Measurements from ENCODE around the gene FAM163A. TPM values are rescaled to one million over a fixed set of nuclear protein-coding genes. Genes with fewer than 3 reads are reported as not detected.

The FAM163A gene
- total and polyA plus RNA-seq, 9 donors: 0.10 to 1.7 (median 0.47) TPM; not detected in 3

DNA sequence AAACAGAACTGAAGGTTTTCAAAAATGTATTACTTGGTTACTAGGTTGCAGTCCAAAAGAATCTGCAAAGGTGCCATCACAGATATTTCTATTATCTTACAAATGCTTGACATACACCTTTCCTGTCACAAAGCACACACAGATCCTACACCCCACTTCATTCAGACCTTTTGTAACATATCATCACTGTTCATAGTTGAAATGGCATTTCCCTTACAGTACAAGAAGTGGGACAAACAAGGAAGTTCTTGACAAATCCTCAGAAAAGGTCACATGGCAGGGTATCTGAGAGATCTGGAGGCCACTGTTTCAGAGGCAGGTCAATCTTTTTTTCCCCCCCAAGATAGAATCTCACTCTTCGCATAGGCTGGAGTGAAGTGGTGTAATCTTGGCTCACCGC lies 113.2 kb downstream of the FAM163A start:
- Histone ChIP-seq H3K9me3 (no peaks in the 10 kb centered on the region), H3K36me3 (no peaks in the 10 kb centered on the region), H3K27me3 (no peaks in the 10 kb centered on the region), H3K4me3 (no peak overlapping the region), H3K4me1 (ENCODE audit: insufficient read depth) (no peaks in the 10 kb centered on the region), H3K27ac (no peak overlapping the region)
- TF ChIP-seq POLR2A (IDR thresholded peaks at IDR 0.05) (no peak), EP300 (IDR thresholded peaks at IDR 0.05) (no peak)
- TF ChIP-seq, protein P1, sequence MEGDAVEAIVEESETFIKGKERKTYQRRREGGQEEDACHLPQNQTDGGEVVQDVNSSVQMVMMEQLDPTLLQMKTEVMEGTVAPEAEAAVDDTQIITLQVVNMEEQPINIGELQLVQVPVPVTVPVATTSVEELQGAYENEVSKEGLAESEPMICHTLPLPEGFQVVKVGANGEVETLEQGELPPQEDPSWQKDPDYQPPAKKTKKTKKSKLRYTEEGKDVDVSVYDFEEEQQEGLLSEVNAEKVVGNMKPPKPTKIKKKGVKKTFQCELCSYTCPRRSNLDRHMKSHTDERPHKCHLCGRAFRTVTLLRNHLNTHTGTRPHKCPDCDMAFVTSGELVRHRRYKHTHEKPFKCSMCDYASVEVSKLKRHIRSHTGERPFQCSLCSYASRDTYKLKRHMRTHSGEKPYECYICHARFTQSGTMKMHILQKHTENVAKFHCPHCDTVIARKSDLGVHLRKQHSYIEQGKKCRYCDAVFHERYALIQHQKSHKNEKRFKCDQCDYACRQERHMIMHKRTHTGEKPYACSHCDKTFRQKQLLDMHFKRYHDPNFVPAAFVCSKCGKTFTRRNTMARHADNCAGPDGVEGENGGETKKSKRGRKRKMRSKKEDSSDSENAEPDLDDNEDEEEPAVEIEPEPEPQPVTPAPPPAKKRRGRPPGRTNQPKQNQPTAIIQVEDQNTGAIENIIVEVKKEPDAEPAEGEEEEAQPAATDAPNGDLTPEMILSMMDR (IDR thresholded peaks at IDR 0.05): no peak
- WGBS, 3 donors: 97 to 100% (median 98%) methylated on average over 2 of the region's 2 CpGs
- intact Hi-C loops (cut with DNase I): no loop called here
- no peak for DNase-seq

GRCh38 chr1:179857009-179857408 lies 113.9 kb downstream of the FAM163A start:
- WGBS, 3 donors: 93 to 97% (median 94%) methylated on average over 4 of the region's 4 CpGs
- Histone ChIP-seq H3K27ac (no peak overlapping the region), H3K27me3 (no peaks in the 10 kb centered on the region), H3K4me1 (ENCODE audit: insufficient read depth) (no peaks in the 10 kb centered on the region), H3K9me3 (no peaks in the 10 kb centered on the region), H3K36me3 (no peaks in the 10 kb centered on the region), H3K4me3 (no peak overlapping the region)
- TF ChIP-seq EP300 (IDR thresholded peaks at IDR 0.05) (no peak), POLR2A (IDR thresholded peaks at IDR 0.05) (no peak)
- DNase-seq: no peak
- intact Hi-C loops (cut with DNase I): no loop called here

GRCh38 chr1:179860652-179861051 lies 117.6 kb downstream of the FAM163A start:
- Histone ChIP-seq H3K4me1 (ENCODE audit: insufficient read depth) (no peaks in the 10 kb centered on the region), H3K9me3 (no peaks in the 10 kb centered on the region), H3K27me3 (no peaks in the 10 kb centered on the region), H3K36me3 (no peaks in the 10 kb centered on the region), H3K4me3 (no peak overlapping the region), H3K27ac (no peak overlapping the region)
- intact Hi-C loops (cut with DNase I): loop anchor here in 2 of 4 donors (10.0 kb wide), 1 partner anchor 314 kb away; no protein-coding TSS in a partner anchor
- no peak for TF ChIP-seq EP300 (IDR thresholded peaks at IDR 0.05)
- no peak for TF ChIP-seq POLR2A (IDR thresholded peaks at IDR 0.05)
- TF ChIP-seq, protein P1 (IDR thresholded peaks at IDR 0.05): no peak
- no peak for DNase-seq
- WGBS, 3 donors: 77 to 83% (median 82%) methylated on average over 3 of the region's 3 CpGs

DNA sequence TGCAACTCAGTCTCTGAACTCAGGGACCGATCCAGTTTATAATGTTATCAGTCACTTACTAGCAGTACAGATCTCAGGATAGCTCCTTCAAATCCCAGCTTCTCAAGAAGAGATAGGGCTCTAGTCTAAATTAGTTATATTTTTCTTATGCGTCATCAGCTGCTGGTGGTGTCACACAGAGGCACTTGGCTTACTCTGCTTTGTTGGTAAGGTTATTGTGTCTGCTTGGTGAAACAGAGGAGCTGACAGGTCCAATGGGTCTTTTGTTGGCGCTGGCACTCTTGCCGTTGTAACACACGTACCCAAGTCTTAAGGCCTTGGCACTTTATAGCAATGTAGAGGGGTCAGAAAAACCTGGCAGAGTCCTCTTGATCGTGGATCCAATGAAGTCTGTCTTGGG lies 122.3 kb downstream of the FAM163A start:
- Histone ChIP-seq H3K36me3 (no peaks in the 10 kb centered on the region), H3K4me3 (no peak overlapping the region), H3K27ac (no peak overlapping the region), H3K4me1 (ENCODE audit: insufficient read depth) (no peaks in the 10 kb centered on the region), H3K9me3 (no peaks in the 10 kb centered on the region), H3K27me3 (no peaks in the 10 kb centered on the region)
- no peak for DNase-seq
- WGBS, 3 donors: 92 to 95% (median 93%) methylated on average over 6 of the region's 6 CpGs
- TF ChIP-seq POLR2A (IDR thresholded peaks at IDR 0.05): no peak
- TF ChIP-seq EP300 (IDR thresholded peaks at IDR 0.05): no peak
- TF ChIP-seq, protein P1 (IDR thresholded peaks at IDR 0.05): no peak
- intact Hi-C loops (cut with DNase I): loop anchor here in 3 of 4 donors (5.0 to 10.0 kb wide), 2 partner anchors 309 to 312 kb away; no protein-coding TSS in a partner anchor

Other genes with a start within 250 kb of the FAM163A start
- gene NPHS2, start 167.3 kb upstream of the FAM163A start, total RNA-seq: 1 to 10 TPM in 1 of 7 donors, not detected in 6; 1.0 TPM
- under 1 TPM in 1 of 2 donors, not detected in 1; 0.10 TPM for gene NPHS2, start 167.3 kb upstream of the FAM163A start, polyA plus RNA-seq
- gene TDRD5, start 151.5 kb upstream of the FAM163A start, total RNA-seq: under 1 TPM in 4 of 7 donors, not detected in 3; 0.05 to 0.46 (median 0.11) TPM
- gene TDRD5, start 151.5 kb upstream of the FAM163A start, polyA plus RNA-seq: under 1 TPM; 0.27 TPM
- 10 to 100 TPM; 61.8 to 89.7 (median 74.8) TPM for gene TOR1AIP2, start 134.5 kb downstream of the FAM163A start, total RNA-seq
- 10 to 100 TPM in 1 of 2 donors, 1 to 10 TPM in 1; 9.7 to 30.0 TPM for gene TOR1AIP2, start 134.5 kb downstream of the FAM163A start, polyA plus RNA-seq
- 10 to 100 TPM; 55.4 to 70.9 (median 61.1) TPM for gene TOR1AIP1, start 139.0 kb downstream of the FAM163A start, total RNA-seq
- 10 to 100 TPM; 46.2 to 93.5 TPM for gene TOR1AIP1, start 139.0 kb downstream of the FAM163A start, polyA plus RNA-seq
- gene CEP350, start 211.5 kb downstream of the FAM163A start, total RNA-seq: 10 to 100 TPM; 38.7 to 69.4 (median 55.2) TPM
- gene CEP350, start 211.5 kb downstream of the FAM163A start, polyA plus RNA-seq: 10 to 100 TPM in 1 of 2 donors, 1 to 10 TPM in 1; 7.9 to 16.2 TPM